Parathyroid adenoma (tissue), 2 donors: ENCODE results near the gene HLF.

Experiments
- H2AFZ ChIP-seq: fragments of 300-600 bp; sonication (generic); one replicate; pipeline ENCODE4 v1.7.0; 2017; ENCODE audit warnings: antibody characterized with exemption, mild to moderate bottlenecking
- H3K27ac ChIP-seq: fragments of 300-600 bp; sonication (generic); one replicate; pipeline ENCODE4 v1.7.0; 2017
- H3K27me3 ChIP-seq: fragments of 300-600 bp; sonication (generic); one replicate; pipeline ENCODE4 v1.7.0; 2017; ENCODE audit warnings: low read length; ENCODE audit not compliant: control insufficient read depth, insufficient read depth
- H3K36me3 ChIP-seq: fragments of 300-600 bp; sonication (generic); one replicate; pipeline ENCODE4 v1.7.0; 2017; ENCODE audit warnings: low read length; ENCODE audit not compliant: control insufficient read depth, insufficient read depth
- H3K4me1 ChIP-seq: fragments of 300-600 bp; sonication (generic); one replicate; pipeline ENCODE4 v1.7.0; 2017; ENCODE audit warnings: control low read depth
- H3K4me2 ChIP-seq: fragments of 300-600 bp; sonication (generic); one replicate; pipeline ENCODE4 v1.7.0; 2017; ENCODE audit warnings: low read length
- H3K4me3 ChIP-seq: fragments of 300-600 bp; sonication (generic); one replicate; pipeline ENCODE4 v1.7.0; 2017; ENCODE audit warnings: low read depth, low read length
- H3K79me2 ChIP-seq: fragments of 300-600 bp; sonication (generic); one replicate; pipeline ENCODE4 v1.7.0; 2017; ENCODE audit warnings: control low read depth
- H3K9ac ChIP-seq: fragments of 300-600 bp; sonication (generic); one replicate; pipeline ENCODE4 v1.7.0; 2017; ENCODE audit warnings: mild to moderate bottlenecking
- H3K9me3 ChIP-seq: fragments of 300-600 bp; sonication (generic); one replicate; pipeline ENCODE4 v1.7.0; 2017; ENCODE audit warnings: low read length; ENCODE audit not compliant: control insufficient read depth
- TF ChIP-seq, protein P1 (sequence below): fragments of 300-600 bp; sonication (generic); IDR thresholded peaks from one replicate; pipeline ENCODE4 v1.7.0; 2017; ENCODE audit warnings: antibody characterized with exemption, mild to moderate bottlenecking
- donor health status: primary hyperparathyroidism.

Gene HLF

DNA sequence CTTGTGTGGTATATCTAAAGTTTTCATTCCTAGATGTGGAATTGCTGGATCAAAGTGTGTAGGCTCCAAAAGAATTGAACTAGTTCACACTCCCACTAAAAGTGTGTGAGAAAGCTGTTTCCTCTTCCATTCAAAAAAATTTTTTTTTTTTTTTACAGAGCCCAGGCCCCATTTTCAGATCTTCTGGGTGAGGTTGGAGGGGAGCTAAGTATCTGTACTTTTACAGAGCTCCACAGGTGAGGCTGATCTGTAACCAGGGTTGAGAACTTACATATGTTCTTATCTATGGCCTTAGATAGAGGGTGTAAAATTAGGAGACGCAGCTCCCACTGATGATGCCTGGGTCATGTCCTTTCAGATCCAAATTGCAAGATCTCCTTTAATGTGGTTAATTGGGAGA is 31.9 kb downstream of the HLF start:
- Histone ChIP-seq H3K9ac (no peak overlapping the region), H3K4me2 (no peak overlapping the region), H3K36me3 (no peaks in the 10 kb centered on the region), H3K4me1 (no peaks in the 10 kb centered on the region), H3K27ac (no peak overlapping the region), H3K9me3 (no peaks in the 10 kb centered on the region), H3K27me3 (no peaks in the 10 kb centered on the region), H3K4me3 (no peak overlapping the region), H3K79me2 (no peaks in the 10 kb centered on the region), H2AFZ (no peak overlapping the region)
- TF ChIP-seq, protein P1, sequence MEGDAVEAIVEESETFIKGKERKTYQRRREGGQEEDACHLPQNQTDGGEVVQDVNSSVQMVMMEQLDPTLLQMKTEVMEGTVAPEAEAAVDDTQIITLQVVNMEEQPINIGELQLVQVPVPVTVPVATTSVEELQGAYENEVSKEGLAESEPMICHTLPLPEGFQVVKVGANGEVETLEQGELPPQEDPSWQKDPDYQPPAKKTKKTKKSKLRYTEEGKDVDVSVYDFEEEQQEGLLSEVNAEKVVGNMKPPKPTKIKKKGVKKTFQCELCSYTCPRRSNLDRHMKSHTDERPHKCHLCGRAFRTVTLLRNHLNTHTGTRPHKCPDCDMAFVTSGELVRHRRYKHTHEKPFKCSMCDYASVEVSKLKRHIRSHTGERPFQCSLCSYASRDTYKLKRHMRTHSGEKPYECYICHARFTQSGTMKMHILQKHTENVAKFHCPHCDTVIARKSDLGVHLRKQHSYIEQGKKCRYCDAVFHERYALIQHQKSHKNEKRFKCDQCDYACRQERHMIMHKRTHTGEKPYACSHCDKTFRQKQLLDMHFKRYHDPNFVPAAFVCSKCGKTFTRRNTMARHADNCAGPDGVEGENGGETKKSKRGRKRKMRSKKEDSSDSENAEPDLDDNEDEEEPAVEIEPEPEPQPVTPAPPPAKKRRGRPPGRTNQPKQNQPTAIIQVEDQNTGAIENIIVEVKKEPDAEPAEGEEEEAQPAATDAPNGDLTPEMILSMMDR = no peak

DNA sequence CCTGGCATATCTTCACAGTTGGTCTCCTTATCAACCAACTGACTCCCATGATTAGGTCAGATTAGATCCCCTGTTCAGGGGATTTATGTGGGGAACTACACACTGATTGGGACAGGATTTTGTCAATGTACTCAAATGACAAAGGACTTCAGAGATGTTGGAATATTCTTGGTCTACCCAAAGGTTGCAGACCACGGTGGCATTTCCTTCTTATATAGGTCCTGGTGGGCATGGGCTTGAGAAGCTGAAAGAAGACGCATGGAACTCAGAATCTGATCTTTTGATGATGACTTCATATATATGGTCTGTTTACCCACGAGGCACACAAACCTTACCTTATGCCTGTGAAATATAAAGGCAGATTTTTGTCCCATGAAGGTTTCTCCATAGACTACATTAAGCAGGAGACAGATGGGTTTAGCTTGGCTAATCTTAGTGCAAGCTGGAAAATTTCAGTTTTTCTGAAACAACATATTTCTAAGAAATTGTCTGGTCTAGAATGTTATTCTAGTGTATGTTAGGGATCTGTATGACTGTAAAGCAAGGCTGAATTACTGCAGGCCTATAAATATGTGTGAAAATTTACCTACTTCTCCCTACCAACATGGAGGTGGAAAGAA is 33.5 kb downstream of the HLF start:
- Histone ChIP-seq H3K4me2 (no peak overlapping the region), H3K9ac (no peak overlapping the region), H3K27ac (no peak overlapping the region), H3K9me3 (no peaks in the 10 kb centered on the region), H2AFZ (no peak overlapping the region), H3K4me1 (peaks cover 2% of the 10 kb centered on the region), H3K79me2 (no peaks in the 10 kb centered on the region), H3K27me3 (no peaks in the 10 kb centered on the region), H3K36me3 (no peaks in the 10 kb centered on the region), H3K4me3 (no peak overlapping the region)
- TF ChIP-seq, protein P1 = no peak

DNA sequence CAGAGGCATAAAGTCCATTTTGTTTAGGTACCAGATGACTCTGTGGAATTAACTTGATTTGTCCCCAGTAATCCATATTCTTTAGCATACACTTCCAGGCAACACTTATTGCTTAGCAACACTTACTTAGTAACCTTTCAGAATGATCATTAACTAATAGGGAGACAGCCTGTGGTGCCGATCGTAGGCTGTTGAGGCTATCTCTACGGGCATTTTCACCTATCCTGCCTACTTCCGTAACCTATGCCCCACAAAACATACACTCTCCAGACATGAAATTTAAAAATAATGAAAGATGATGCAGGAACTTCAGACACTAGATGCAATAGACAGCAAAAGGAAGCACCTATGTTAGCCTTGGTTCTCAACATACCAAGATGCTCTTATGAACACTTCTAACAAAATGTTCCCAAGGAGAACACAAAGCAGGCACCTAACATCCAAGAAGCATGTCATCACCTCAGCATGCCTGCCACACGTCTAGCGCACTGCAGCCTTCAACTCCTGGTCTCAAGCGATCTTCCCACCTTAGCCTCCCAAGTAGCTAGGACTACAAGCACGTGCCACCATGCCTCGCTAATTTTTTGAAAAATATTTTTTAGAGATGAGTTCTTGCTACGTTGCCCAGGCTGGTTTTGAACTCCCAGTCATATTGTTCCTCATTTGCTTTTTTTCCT is 34.5 kb downstream of the HLF start:
- H3K36me3 ChIP-seq = no peaks in the 10 kb centered on the region
- no peak overlapping the region for H3K4me2 ChIP-seq

DNA sequence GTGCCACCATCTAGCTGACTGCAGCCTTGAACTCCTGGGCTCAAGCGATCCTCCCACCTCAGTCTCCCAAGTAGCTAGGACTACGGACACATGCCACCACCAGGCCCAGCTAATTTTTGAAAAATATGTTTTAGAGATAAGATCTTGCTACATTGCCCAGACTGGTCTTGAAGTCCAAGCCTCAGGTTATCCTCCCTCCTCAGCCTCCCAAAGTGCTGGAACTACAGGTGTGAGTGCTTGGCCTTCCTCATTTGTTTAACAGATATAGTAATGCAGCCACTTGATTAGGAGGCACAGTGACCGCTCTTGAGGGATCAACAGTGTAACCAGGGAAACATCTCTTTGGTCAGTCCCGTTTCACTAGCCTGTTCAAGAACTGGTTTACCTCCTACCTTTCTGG is 35.1 kb downstream of the HLF start:
- H3K9ac ChIP-seq = no peak overlapping the region
- no peaks in the 10 kb centered on the region for H3K9me3 ChIP-seq
- H3K79me2 ChIP-seq = no peaks in the 10 kb centered on the region
- no peaks in the 10 kb centered on the region for H3K36me3 ChIP-seq
- TF ChIP-seq, protein P1 = no peak
- peaks cover 2% of the 10 kb centered on the region for H3K4me1 ChIP-seq
- H3K27me3 ChIP-seq = no peaks in the 10 kb centered on the region
- no peak overlapping the region for H3K27ac ChIP-seq
- H3K4me2 ChIP-seq = no peak overlapping the region
- H2AFZ ChIP-seq = no peak overlapping the region
- H3K4me3 ChIP-seq = no peak overlapping the region

More for the DNA sequence above, 34.5 kb downstream of the HLF start:
- Histone ChIP-seq H3K4me3 (no peak overlapping the region), H3K9me3 (no peaks in the 10 kb centered on the region), H2AFZ (no peak overlapping the region), H3K27ac (no peak overlapping the region), H3K9ac (no peak overlapping the region), H3K79me2 (no peaks in the 10 kb centered on the region), H3K27me3 (no peaks in the 10 kb centered on the region), H3K4me1 (peaks cover 2% of the 10 kb centered on the region)
- TF ChIP-seq, protein P1 = no peak
